GM10847 (cell line): ENCODE measurements around the gene CADM2.

Experiments used
- POLR2A ChIP-seq: IDR thresholded peaks from 2 replicates; pipeline ENCODE4 v1.6.1; 2011; ENCODE audit not compliant: insufficient read length; ENCODE audit errors: extremely low read depth

The CADM2 gene

GRCh38 chr3:85487375-85487774, 528.6 kb downstream of the CADM2 start:
- no peak for TF ChIP-seq POLR2A

GRCh38 chr3:85495602-85496001, 536.8 kb downstream of the CADM2 start:
- TF ChIP-seq POLR2A, result no peak

GRCh38 chr3:85498177-85498576, 539.4 kb downstream of the CADM2 start:
- TF ChIP-seq POLR2A, result no peak

- TF ChIP-seq POLR2A, result no peak
Observed at GRCh38 chr3:85502148-85502875, 543.5 kb downstream of the CADM2 start.

GRCh38 chr3:85508659-85509058, 549.9 kb downstream of the CADM2 start:
- no peak for TF ChIP-seq POLR2A

GRCh38 chr3:85516146-85516545, 557.4 kb downstream of the CADM2 start:
- no peak for TF ChIP-seq POLR2A

GRCh38 chr3:85524104-85524503, 565.3 kb downstream of the CADM2 start:
- TF ChIP-seq POLR2A, result no peak

GRCh38 chr3:85525264-85525663, 566.5 kb downstream of the CADM2 start:
- no peak for TF ChIP-seq POLR2A

- no peak for TF ChIP-seq POLR2A
Observed at GRCh38 chr3:85533586-85533985, 574.8 kb downstream of the CADM2 start.

- no peak for TF ChIP-seq POLR2A
Observed at GRCh38 chr3:85535517-85535916, 576.7 kb downstream of the CADM2 start.

- TF ChIP-seq POLR2A, result no peak
Observed at GRCh38 chr3:85539232-85539631, 580.4 kb downstream of the CADM2 start.

- TF ChIP-seq POLR2A, result no peak
Observed at GRCh38 chr3:85554153-85554552, 595.4 kb downstream of the CADM2 start.

GRCh38 chr3:85560088-85560785, 601.4 kb downstream of the CADM2 start:
- no peak for TF ChIP-seq POLR2A

- TF ChIP-seq POLR2A, result no peak
Observed at GRCh38 chr3:85567071-85567676, 608.4 kb downstream of the CADM2 start.

GRCh38 chr3:85570819-85571218, 612.0 kb downstream of the CADM2 start:
- TF ChIP-seq POLR2A, result no peak

GRCh38 chr3:85571835-85572234, 613.0 kb downstream of the CADM2 start:
- no peak for TF ChIP-seq POLR2A
